Endothelial cell of umbilical vein (primary cell): Measurements from ENCODE around the gene RAB4B.

Source experiments
- EZH2 ChIP-seq: IDR thresholded peaks from 2 replicates; pipeline ENCODE4 v1.6.1; 2012; ENCODE audit warnings: borderline replicate concordance, low read depth, mild to moderate bottlenecking, moderate library complexity, low read length, inconsistent platforms; ENCODE audit not compliant: severe bottlenecking
- GATA2 ChIP-seq: IDR thresholded peaks from 2 replicates; pipeline ENCODE4 v1.7.0; 2011; ENCODE audit warnings: low read depth, mild to moderate bottlenecking, moderate library complexity, mixed read lengths, low read length; ENCODE audit not compliant: insufficient read length, insufficient read depth
- MYC ChIP-seq: IDR thresholded peaks from one replicate; pipeline ENCODE4 v1.6.1; 2011; ENCODE audit warnings: mild to moderate bottlenecking, low read depth, low read length
- POLR2A ChIP-seq: IDR thresholded peaks from 2 replicates; pipeline ENCODE4 v1.6.1; 2012; ENCODE audit warnings: low read depth, mild to moderate bottlenecking, control low read depth, low read length
- TF ChIP-seq, protein P1 (sequence below), 2 donors: IDR thresholded peaks; 1 replicate in 1 of 2; 2 replicates in 1 of 2; pipeline ENCODE4 v1.5.1; 2011; ENCODE audit warnings: low read length in 2 of 2, mild to moderate bottlenecking in 2 of 2, moderate library complexity in 2 of 2, control low read depth in 1 of 2, inconsistent platforms in 1 of 2, low read depth in 1 of 2; ENCODE audit not compliant: insufficient read depth in 1 of 2; ENCODE audit errors: extremely low read depth in 1 of 2

- TF ChIP-seq, protein P1, sequence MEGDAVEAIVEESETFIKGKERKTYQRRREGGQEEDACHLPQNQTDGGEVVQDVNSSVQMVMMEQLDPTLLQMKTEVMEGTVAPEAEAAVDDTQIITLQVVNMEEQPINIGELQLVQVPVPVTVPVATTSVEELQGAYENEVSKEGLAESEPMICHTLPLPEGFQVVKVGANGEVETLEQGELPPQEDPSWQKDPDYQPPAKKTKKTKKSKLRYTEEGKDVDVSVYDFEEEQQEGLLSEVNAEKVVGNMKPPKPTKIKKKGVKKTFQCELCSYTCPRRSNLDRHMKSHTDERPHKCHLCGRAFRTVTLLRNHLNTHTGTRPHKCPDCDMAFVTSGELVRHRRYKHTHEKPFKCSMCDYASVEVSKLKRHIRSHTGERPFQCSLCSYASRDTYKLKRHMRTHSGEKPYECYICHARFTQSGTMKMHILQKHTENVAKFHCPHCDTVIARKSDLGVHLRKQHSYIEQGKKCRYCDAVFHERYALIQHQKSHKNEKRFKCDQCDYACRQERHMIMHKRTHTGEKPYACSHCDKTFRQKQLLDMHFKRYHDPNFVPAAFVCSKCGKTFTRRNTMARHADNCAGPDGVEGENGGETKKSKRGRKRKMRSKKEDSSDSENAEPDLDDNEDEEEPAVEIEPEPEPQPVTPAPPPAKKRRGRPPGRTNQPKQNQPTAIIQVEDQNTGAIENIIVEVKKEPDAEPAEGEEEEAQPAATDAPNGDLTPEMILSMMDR (IDR thresholded peaks at IDR 0.05; ENCODE audit: extremely low read depth in 1 of 2, insufficient read depth in 1 of 2, low read depth in 1 of 2, low read length in 2 of 2) = peak in 1 of 2 donors; percentile 31
- TF ChIP-seq POLR2A (no peak), EZH2 (no peak), GATA2 (no peak), MYC (no peak)
Measured at GRCh38 chr19:40744554-40745401, 33.3 kb upstream of the RAB4B start.
